ENCODE results near the gene ZSWIM4.

DNA sequence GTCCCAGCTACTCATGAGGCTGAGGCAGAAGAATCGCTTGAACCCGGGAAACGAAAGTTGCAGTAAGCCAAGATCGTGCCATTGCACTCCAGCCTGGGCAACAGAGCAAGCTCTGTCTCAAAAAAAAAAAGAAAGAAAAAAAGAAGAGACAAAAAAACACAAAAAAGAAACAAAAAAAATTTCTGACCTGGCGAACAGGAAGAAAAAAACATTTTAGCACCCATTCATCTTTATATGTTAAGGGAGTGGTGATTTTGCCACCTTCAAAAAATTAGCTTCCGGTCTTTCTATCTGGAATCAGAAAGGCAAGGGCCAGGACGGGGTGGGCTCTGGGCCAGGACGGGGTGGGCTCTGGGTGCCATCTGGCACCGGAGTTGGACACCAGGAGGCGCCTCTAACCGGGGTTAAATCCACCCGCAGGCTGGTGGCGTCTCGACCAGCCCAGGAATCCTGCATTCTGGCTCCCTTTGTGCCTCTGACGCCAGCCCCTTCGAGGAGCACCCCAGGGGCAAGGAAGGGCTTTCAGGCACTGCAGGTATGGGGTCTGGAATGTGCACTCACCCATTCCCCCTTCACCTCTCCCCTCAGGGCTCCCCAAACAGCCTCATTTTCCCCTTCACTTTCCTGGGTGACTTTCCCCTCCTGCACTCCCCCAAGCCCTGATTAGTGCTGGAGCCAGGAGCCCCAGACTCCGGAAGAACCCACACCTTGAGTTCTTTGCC is 10.4 kb upstream of the ZSWIM4 start:
- TF ChIP-seq, protein P1, sequence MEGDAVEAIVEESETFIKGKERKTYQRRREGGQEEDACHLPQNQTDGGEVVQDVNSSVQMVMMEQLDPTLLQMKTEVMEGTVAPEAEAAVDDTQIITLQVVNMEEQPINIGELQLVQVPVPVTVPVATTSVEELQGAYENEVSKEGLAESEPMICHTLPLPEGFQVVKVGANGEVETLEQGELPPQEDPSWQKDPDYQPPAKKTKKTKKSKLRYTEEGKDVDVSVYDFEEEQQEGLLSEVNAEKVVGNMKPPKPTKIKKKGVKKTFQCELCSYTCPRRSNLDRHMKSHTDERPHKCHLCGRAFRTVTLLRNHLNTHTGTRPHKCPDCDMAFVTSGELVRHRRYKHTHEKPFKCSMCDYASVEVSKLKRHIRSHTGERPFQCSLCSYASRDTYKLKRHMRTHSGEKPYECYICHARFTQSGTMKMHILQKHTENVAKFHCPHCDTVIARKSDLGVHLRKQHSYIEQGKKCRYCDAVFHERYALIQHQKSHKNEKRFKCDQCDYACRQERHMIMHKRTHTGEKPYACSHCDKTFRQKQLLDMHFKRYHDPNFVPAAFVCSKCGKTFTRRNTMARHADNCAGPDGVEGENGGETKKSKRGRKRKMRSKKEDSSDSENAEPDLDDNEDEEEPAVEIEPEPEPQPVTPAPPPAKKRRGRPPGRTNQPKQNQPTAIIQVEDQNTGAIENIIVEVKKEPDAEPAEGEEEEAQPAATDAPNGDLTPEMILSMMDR (optimal IDR thresholded peaks at IDR 0.05 in 1 of 3, IDR thresholded peaks at IDR 0.05 in 1 of 3, conservative IDR thresholded peaks at IDR 0.05 in 1 of 3; ENCODE audit: extremely low read depth in 1 of 3, insufficient read depth in 2 of 3, low read length in 3 of 3): peak; percentile 42 to 83 (median 75)
- TF ChIP-seq EZH2 (IDR thresholded peaks at IDR 0.05; ENCODE audit: low read length): no peak

Data from keratinocyte (primary cell).